ENCODE results near the gene APOD. TPM values are rescaled to one million over a fixed set of nuclear protein-coding genes. Genes with fewer than 3 reads are reported as not detected.

The APOD gene
- total RNA-seq, 1 experiment from 2014 or later, result not detected

- Histone ChIP-seq H3K14ac (ENCODE audit: insufficient read depth, low read length) (no peak overlapping the region), H3K79me2 (ENCODE audit: insufficient read depth, low read length) (peaks cover 6% of the 10 kb centered on the region; the same call in 1 of the 2 replicates), H3K27me3 (ENCODE audit: insufficient read depth, low read length) (no peaks in the 10 kb centered on the region; the same call in 1 of the 2 replicates), H3K23ac (ENCODE audit: insufficient read length, low read depth, low read length) (no peak overlapping the region), H3K79me1 (ENCODE audit: insufficient read depth, low read depth, low read length, poor library complexity, severe bottlenecking) (no peaks in the 10 kb centered on the region), H2BK5ac (ENCODE audit: insufficient read length, low read length) (no peak overlapping the region), H3K4me2 (ENCODE audit: insufficient read depth, insufficient read length, low read length) (no peak overlapping the region), H3T11ph (ENCODE audit: low read length) (no peak overlapping the region), H3K9me3 (ENCODE audit: control insufficient read depth, low read depth, low read length) (no peaks in the 10 kb centered on the region), H4K8ac (replicated peaks; ENCODE audit: insufficient read length, low read depth, low read length) (no peak overlapping the region), H3K23me2 (ENCODE audit: insufficient read length, low read depth, low read length, poor library complexity, severe bottlenecking) (peaks cover 9% of the 10 kb centered on the region), H4K20me1 (ENCODE audit: control insufficient read depth, insufficient read depth, insufficient read length) (no peaks in the 10 kb centered on the region), H3K4me1 (ENCODE audit: insufficient read depth, low read length) (peaks cover 9% of the 10 kb centered on the region; the same call in 1 of the 2 replicates), H3K27ac (ENCODE audit: insufficient read length, low read depth, low read length) (no peak overlapping the region), H2BK15ac (ENCODE audit: low read depth, low read length) (no peak overlapping the region), H3K56ac (ENCODE audit: insufficient read length, low read depth, low read length) (no peak overlapping the region), H2AK5ac (ENCODE audit: insufficient read length, low read length) (no peak overlapping the region), H2AFZ (ENCODE audit: low read length) (no peak overlapping the region), H4K5ac (ENCODE audit: insufficient read length, low read depth, low read length) (no peak overlapping the region), H4K91ac (ENCODE audit: insufficient read length, low read depth, low read length) (no peak overlapping the region), H3K18ac (ENCODE audit: insufficient read length, low read depth, low read length) (no peak overlapping the region), H2BK120ac (ENCODE audit: low read depth, low read length, poor library complexity, severe bottlenecking) (no peak overlapping the region), H2BK12ac (ENCODE audit: insufficient read length, low read depth, low read length) (no peak overlapping the region), H3K4ac (ENCODE audit: low read depth, low read length) (no peak overlapping the region), H3K9ac (ENCODE audit: extremely low read depth, insufficient read length, low read length) (no peak overlapping the region), H2BK20ac (ENCODE audit: low read depth, low read length, poor library complexity, severe bottlenecking) (no peak overlapping the region)
- Mint-ChIP-seq H3K4me3 (no peak overlapping the region; a peak in 1 of 5 replicates), H3K36me3 (ENCODE audit: insufficient read depth in 1 of 3, low read depth in 3 of 3) (no peaks in the 10 kb centered on the region), H3K9me3 (no peaks in the 10 kb centered on the region), H3K27ac (no peak overlapping the region), H3K4me1 (peaks cover 40 to 51% of the 10 kb centered on the region in 2 experiments), H3K27me3 (ENCODE audit: low read depth) (peaks cover 35% of the 10 kb centered on the region)
- no peak for TF ChIP-seq CTCF (conservative IDR thresholded peaks at IDR 0.05)
- no CpG with 5 or more reads among the region's 3 CpGs for WGBS (ENCODE audit: extremely low coverage, insufficient read length, low lambda C conversion rate)
- DNase-seq, result no peak
These were observed 39.1 kb downstream of the APOD start for GRCh38 chr3:195544634-195545033.
